A549 (cell line): ENCODE results near the gene ARGLU1.

Experiments
- PHF8 ChIP-seq: fragments of 200-600 bp; sonication (generic); IDR thresholded peaks from 2 replicates; pipeline ENCODE4 v1.6.1; 2016; ENCODE audit warnings: low read depth, mild to moderate bottlenecking, antibody characterized with exemption, moderate library complexity, borderline replicate concordance
- TF ChIP-seq, protein P1 (sequence below): fragments of >200 bp; sonication (Bioruptor Twin); formaldehyde crosslinking; IDR thresholded peaks from 3 replicates; pipeline ENCODE4 v1.5.1; 2016

DNA sequence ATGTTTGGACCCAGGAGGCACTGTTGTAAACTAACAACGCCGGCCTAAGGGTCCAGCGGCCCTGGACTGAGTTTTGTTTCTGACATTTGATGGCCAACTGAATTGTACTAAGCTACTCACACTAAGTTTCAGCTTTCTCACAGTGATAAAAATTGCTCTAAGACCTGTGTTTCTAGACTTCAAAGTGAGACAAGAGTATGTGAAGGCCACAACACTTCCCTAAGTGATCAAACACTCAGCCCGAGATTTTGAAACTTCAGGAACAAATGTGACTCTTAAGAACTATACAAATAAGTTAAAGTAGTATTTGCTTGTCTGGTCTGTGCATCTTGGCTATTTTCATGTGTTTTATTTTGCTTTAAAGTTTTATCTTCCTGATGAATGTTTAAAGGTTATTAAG lies 62.6 kb downstream of the ARGLU1 start:
- TF ChIP-seq, protein P1, sequence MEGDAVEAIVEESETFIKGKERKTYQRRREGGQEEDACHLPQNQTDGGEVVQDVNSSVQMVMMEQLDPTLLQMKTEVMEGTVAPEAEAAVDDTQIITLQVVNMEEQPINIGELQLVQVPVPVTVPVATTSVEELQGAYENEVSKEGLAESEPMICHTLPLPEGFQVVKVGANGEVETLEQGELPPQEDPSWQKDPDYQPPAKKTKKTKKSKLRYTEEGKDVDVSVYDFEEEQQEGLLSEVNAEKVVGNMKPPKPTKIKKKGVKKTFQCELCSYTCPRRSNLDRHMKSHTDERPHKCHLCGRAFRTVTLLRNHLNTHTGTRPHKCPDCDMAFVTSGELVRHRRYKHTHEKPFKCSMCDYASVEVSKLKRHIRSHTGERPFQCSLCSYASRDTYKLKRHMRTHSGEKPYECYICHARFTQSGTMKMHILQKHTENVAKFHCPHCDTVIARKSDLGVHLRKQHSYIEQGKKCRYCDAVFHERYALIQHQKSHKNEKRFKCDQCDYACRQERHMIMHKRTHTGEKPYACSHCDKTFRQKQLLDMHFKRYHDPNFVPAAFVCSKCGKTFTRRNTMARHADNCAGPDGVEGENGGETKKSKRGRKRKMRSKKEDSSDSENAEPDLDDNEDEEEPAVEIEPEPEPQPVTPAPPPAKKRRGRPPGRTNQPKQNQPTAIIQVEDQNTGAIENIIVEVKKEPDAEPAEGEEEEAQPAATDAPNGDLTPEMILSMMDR = no peak
- no peak for TF ChIP-seq PHF8
